ENCODE results near the gene CDH6.
"Not testable (repeated sequence)": the region's sequence is repeated elsewhere in the genome, so short reads cannot be mapped to it uniquely, and the experiment has no call there.

Gene CDH6

DNA sequence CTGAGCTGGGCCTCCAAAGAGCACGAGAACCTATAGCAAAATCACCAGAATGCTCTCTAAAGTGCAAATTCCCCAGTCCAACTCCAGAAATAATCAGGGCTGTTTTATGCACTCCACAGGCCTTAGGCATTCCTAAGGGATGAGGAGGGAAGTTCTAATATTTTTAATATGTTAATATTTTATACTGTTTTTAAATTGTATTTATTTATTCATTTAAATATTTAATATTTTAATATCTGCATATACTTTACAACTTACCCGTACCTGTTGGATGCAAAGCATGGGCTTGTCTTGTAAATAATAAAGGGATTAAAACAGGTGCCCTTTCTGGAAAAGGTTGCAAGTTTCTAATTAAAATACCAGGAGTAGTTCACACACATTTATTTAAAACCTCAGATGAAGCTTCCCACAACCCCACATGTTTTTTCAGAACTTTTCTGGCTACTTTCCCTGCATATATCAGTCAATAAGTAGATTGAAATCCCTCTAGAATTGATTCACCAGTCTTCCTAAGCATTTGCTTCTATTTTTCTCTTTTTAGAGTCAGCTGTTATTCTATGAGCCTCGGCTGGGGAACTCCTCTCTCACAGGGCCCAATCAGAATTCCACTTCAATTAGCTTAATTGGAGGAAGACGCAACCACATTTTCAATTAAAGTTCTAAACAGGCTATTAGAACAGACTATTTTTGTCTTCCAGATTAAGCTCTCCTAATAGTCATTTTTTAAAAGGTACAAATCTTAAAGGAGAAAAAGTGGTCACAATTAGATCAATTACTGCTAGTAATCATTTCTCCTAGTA, 140.8 kb downstream of the CDH6 start:
- DNase-seq = no peak

DNA sequence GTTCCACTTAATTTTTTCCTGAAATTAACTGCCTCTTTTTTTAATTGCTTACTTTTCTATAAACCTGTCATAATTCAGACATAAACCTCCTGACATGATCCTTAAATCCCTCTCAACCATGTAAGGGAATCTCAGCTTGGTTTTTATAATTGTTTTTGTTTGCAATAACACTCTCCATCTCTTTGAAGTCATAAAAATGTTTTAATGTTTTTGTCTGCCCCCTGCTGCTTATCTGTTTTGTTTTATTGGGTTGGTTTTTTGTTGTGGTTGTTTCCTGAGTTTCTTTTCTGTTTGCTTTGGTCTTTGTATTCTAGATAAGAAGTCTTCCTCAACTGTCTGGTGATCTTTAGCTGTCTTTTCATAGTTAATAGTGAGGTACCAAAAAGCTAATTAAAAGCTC, 142.0 kb downstream of the CDH6 start:
- no peak for DNase-seq

DNA sequence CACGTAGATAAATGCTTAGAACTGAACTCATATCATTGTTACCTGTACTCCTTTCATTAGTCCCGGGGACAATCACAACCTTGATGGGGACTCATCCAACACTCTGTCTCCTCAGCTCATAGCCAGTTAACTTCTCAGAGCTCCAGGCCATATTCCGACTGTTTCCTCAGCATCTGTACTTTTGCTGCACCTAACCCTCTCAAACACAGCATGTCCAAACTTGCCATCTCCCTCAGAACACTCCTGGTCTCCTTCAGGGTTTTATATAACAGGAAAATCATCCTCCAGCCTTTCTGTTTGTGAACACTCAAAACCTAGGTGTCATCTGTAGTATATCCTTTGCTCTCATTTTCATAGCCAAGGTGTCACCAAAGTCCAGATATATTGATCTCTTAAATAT, 150.5 kb downstream of the CDH6 start:
- DNase-seq = no peak

DNA sequence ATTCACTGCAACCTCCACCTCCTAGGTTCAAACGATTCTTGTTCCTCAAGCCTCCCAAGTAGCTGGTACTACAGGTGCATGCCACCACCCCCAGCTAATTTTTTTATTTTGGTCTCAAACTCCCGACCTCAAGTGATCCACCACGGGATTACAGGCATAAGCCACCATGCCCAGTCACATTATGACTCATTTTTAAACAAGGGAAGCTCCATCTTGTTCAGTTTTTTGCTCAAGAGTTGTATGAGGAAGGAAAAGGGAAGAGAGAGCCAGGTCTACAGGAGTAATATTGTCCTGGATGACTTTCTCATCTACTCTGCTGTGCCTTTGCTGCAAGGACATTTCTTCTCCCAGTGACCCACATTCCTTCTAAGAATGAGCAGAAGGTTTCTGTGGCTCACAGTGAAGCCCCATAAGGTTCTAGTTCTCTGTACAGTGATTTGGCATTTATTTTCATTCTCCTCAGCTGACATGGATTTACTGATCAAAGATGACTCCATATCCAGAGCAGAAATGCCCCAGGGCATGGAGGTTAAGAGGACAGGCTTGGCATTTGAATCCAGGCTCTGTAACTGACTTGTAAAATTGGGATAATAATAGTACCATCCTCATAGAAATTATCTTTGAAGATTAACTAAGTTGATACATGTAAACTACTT, 153.5 kb downstream of the CDH6 start:
- no peak for DNase-seq

DNA sequence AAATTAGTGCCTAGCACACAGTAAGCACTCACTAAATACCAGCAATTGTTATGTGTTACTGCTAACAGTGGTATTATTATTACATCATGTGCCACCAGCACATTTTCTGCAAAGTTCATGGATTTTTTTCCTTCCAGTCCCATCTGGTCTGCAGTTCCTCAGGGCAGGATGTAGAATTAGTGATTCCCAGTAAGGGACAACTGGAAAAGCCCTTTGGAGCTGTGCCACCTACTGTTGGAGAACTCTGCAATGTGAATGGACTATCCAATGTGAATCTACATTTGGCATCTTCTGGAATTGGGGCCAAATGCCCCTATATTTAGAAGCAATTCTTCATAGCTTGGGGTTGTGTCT, 154.0 kb downstream of the CDH6 start:
- DNase-seq = no peak

DNA sequence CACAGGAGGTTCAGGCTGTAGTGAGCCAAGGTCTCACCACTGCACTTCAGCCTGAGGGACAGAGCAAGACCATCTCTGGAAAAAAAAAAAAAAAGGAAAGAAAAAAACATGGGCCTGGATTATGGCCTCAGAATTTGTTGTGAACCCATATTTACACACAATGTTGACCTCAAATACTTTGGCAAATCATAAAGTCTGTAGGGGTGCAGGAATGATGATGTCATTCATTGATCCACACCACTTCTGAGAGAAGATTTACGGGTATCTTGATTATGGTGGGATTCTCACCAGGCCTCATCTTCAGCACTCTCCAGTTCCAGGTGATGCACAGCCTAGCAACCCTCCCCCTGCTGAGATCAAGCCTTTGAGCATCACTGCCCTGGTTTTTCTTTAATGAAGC, 156.9 kb downstream of the CDH6 start:
- no peak for DNase-seq

DNA sequence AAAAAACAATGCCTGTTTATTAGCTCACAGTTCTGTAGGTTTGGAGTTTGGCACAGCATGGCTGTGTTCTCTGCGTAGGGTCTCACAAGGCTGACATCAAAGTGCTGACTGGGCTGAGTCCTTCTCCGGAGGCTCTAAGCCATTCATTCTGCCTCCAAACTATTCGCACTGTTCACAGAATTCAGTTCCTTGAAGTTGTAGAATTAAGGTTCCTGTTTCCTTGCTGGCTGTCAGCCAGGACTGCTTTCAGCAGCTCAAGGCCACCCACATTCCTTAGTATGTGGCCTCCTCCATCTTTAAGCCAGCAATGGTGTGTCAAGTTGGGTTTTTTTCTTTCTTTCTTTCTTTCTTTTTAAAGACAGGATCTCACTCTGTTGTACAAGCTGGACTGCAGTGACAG, 161.9 kb downstream of the CDH6 start:
- DNase-seq = no peak

DNA sequence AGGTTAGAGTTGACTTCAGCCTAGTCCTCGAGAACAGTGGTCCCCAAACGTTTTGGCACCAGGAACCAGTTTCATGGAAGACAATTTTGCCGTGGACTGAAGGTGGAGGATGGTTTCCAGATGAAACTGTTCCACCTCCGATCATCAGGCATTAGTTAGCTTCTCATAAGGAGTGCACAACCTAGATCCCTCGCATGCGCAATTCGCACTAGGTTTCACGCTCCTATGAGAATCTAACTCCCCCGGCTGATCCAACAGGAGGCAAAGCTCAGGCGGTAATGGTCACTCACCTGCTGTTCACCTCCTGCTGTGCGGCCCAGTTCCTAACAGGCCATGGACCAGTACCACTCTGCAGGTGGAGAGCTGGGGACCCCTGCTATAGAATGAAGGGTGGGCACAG, 163.6 kb downstream of the CDH6 start:
- DNase-seq = no peak

DNA sequence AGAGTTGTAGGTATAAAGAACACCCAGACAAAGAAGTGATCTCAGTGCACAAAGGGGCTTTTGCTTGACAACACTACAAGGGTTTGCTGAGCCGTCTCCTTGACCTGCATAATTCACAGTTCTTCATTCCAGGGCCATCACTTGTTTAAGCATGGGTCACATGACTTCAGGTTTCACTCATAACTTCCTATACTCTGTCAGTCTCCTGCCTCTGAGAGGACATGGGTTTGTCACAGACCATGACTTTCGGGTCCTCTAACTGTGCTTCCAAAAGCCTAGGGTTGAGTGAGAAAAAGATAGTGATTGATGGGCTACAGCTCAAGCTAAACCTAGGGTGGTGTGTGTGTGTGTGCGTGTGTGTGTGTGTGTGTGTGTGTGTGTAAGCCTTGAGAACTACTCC, 166.4 kb downstream of the CDH6 start:
- DNase-seq = no peak

DNA sequence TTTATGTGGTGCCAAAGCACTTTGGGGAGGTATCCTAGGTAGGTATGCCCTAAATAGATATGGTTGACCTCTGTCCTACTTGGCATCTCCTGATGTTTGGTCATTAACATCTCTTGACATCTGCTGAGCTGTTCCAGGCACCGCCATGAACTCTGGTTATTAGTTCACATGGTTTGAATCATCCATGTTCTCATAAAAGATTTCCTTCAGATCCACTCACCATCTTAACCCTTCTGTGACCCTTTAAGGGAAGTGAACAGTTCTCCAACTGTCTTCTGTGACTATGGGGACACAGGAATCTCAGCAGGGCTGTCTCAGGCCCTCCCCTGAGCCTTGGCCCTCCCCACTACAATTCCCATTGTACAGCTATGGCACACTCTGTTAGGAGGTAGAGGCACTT, 167.7 kb downstream of the CDH6 start:
- no peak for DNase-seq

DNA sequence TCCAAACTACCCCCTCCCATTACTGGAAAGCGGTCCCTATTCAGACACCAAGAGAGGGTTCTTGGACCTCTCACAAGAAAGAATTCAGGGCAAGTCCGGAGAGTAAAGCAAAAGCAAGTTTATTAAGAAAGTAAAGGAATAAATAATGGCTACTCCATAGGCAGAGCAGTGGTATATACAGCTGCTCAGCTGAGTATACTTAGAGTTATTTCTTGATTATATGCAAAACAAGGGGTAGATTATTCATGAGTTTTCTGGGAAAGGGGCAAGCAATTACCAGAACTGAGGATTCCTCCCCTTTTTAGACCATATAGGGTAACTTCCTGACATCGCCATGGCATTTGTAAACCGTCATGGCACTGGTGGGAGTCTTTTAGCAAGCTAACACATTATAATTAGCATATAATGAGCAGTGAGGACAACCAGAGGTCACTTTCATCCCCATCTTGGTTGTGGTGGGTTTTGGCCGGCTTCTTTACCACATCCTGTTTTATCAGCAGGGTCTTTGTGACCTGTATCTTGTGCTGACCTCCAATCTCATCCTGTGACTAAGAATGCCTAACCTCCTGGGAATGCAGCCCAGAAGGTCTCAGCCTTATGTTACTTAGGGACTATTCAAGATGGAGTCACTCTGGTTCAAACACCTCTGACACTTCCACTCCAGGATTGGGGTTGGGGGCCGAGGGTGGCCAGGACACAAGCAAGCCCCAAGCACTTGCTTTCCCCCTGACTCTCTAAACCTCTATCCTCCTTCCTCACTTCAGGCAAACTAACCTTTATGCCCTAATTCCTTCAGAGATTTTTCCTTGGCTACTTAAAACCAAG, 168.4 kb downstream of the CDH6 start:
- not testable (repeated sequence) for DNase-seq

DNA sequence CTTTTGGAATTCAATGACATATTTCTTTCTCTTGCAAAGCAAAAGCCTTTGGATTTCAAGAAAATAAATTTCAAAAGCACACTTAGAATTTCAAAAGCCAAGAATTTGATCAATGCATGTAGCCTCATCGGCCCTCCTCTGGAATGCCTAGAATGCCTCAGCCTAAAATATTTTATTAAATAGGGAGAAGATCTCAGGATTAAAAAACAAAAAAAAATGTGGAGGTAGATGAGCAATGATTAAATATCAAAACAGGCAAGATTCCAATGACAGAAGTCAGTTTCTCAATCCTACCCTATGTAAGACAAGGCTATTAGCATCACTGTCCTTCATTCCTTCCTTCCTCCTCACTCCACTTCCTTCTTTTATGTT, 169.0 kb downstream of the CDH6 start:
- DNase-seq = no peak

DNA sequence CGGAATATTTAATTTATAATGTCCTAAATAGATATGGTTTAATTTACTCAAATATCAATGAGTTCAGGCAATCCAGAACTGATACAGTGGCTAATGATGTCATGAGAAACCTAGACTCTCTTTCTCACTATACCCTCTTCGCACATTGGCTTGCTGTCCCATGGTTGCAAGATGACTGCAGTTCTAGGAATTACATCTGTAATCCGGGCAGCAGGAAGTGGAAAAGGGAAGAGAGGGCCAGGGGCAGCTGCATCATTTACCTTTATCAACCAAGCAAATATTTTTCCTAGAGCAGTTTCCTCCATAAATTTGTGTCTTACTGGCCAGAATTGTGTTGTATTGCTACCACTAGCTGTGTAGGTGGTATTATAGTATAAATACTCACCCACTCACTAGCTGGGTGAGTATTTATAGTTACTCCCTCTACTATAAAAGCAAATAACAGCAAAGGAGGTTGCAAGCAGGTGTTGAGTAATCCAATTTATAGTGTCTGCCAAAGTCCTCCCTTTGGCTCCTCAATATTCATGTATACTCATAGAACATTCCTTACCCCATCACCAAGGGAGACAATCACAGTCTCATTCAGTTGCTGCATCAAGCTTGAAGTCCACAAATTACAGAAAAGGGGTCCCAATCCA, 169.6 kb downstream of the CDH6 start:
- no peak for DNase-seq

DNA sequence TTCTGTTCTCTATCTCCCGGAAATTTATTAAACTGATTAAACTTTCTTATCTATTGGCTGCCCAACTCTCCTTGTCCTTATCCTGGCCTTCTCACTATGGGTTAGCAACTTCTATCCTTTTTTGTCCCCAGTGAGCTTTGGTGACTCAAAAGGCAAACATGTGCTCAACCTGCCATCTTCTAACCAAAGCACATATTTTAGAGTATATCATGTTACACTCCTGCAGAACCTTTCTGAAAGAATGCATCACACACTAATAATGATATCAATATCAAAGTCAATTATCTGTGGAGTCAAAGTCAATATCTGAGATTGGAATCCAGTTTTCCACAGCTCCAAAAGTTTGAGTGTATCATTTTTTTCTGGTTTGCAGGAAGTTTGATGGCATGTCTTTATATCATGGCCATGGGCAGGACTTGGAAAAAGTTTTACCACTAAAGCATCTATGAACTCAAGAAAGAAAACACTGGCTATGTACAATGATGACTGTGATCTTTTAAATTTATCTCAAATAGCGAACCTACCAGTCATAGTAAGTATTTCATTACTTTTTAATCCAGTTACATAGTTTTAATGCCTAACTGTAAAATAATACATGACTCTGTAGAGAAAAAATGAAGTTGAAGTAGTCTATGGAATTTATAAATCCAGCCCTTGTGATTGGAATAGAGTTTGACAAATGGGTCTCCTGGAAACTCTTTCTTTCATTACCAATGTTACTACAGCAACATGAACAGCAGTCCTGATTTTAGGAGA, 171.6 kb downstream of the CDH6 start:
- no peak for DNase-seq

DNA sequence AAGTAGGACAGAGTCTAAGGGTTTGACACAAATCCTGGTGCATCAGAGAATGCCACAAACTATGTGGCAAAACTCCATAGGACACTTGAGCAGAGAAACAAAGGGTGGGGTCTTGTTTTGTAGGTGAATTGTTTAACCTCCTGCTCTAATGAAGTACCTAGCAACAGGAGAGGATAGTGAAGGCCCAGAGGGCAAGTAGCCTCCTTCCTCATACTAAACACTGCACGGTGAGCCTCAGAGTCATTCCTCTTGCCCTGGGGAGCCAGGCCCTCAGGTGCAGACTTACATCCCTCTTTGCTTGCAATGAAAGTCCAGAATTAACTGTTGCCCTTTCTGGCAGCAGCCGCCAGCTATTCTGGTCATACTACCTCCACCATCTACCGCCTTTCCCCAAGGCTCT, 172.3 kb downstream of the CDH6 start:
- no peak for DNase-seq

DNA sequence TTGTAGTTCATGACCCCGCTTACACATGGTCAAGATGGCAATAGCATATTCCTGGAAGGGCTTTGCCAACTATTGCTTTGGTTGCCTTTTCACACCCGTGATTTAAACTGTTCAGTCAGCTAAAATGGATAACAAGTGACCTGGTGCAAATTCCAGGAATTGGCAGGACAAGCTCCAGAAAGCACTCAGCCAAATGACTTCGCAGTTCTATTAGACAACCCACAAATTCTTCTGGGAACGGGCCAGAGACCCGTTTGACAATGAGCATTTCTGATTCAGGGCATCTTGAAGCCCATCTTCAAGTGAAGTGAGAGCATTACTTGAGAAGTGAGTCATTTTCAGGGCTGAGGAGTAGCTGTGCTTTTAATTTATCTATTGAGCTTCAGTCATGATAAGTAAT, 173.5 kb downstream of the CDH6 start:
- DNase-seq = no peak

DNA sequence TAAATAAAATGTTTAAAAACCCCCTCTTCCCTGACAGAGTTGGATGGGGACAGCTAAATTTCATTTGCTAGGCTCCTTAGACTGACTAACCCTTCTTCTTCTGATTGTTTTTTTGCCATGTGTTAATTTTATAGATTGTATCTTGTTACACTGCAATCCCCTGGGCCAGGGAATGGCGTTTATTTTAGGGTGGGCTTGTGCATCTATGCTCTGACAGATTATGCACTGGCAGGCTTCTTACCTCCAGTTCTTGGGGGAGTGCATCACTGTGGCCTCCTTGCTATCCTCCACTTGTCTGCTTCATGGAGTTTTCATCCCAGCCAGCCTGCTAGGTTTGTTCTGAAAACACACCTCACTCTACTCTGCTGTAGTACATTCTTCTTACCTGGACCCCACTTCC, 178.6 kb downstream of the CDH6 start:
- no peak for DNase-seq

DNA sequence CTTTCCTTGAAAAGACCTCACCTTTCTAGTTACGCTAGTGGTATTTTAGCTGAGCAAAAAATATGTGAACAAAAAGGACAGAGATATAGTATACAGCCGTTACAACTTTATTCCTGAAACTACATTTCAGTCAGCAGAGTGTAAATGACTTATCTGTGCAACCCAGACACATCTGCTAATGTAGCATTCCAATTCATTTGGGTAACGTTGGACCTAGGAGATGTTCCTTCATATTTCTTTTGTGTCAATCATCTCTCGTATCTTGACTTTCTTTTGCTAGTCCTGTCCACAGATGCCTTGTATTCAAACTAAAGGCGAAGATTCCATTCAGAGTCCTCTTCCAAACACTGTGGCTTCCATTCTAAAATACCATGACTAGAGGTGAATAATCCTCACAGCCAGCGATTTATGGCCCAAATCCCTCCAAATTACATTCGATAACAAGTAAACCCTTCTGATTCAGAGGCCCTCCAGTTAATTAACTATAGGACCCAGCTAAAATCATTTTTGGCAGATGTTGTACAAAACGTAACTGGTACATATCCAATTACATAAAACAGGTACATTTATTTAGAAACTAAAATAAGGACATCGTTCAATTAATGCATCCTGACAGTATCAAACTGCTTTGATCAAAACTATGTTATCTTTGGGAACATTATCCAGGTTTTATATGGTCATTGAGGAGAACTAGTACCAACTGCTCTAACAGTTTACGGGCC, 182.7 kb downstream of the CDH6 start:
- no peak for DNase-seq

DNA sequence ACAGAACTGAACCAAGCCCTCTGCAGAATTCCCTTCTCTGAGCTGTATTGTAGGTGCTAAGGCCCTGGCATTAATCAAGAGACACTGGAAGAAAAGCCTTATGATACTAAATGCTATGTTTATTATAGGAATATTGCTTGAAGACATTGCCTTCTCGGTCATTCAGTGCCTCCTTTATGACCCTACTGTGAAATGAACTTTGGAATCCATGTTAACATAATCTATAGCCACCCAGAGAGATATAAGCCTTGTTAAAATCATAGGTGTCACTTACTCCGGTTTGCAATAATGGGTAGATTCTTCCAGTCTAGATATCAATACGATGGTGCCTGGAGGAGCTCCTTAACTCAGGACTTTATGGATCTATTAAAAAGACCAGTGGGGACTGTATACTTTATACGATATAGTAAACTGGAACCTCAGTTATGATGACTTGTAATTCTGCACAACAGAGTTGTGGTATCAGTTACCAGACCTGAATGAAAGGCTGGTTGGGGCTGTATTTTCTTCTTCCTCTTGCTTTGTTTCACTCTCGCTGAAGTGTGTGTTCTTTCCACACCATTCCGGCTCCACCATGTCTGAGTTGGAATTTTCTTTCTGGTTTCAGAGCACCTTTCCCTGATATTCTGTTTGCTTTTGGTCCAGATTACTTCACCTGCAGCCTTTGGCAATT, 183.9 kb downstream of the CDH6 start:
- no peak for DNase-seq

DNA sequence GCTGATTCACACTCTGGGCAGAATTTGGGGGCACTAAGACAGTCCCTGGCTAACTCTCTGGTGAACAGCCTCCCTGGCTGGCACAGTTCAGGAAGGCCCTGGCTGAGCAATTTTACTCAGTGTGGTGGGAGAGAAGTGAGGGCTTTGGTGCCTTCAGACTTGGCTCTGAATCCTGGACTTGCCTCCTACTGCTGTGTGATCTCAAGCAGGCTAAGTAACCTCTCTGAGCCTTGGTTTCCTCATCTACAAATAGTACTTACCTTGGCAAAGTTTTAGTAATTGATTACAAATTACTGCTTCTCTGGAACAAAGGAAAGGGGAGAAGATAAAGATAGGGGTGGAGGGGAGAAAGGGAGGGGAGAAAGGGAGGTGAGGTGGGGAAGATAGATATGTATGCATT, 184.7 kb downstream of the CDH6 start:
- DNase-seq = no peak

All from NCI-H187 treated with DMSO at 0.1 percent for 48 hours (cell line).